Measurements from ENCODE around the gene SMYD3.

DNA sequence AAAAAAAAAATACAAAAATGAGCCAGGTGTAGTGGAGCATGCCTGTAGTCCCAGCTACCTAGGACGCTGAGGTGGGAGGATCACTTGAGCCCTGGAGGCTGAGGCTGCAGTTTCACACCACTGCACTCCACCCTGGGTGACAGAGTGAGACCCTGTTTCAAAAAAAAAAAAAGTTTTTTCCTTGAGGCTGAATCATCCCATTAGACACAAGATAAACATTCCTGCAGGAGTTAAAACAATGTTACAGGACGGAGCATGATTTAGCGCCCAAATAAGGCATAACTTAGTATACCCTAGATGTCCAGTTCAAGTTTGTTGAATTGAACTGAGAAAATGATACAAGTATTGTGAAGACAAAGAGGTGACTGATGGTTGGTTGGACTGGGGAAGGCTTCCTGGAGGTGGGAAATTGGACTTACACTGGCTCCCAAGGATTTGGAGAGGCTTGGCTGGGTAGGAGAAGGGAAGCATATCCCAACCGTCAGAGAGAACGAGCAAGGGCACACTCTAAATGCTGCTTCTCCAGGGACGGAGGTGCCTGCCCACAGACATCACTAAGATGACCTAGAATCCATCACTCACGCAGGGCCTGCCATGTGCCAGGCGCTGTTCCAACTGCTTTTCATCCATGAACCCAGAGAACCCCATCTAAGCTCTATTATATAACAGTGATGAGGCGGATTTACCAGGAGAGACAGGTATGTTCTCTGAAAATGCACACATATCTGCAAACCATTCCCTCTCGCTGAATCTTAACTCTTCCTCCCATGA, 741.7 kb downstream of the SMYD3 start:
- TF ChIP-seq, protein P1, sequence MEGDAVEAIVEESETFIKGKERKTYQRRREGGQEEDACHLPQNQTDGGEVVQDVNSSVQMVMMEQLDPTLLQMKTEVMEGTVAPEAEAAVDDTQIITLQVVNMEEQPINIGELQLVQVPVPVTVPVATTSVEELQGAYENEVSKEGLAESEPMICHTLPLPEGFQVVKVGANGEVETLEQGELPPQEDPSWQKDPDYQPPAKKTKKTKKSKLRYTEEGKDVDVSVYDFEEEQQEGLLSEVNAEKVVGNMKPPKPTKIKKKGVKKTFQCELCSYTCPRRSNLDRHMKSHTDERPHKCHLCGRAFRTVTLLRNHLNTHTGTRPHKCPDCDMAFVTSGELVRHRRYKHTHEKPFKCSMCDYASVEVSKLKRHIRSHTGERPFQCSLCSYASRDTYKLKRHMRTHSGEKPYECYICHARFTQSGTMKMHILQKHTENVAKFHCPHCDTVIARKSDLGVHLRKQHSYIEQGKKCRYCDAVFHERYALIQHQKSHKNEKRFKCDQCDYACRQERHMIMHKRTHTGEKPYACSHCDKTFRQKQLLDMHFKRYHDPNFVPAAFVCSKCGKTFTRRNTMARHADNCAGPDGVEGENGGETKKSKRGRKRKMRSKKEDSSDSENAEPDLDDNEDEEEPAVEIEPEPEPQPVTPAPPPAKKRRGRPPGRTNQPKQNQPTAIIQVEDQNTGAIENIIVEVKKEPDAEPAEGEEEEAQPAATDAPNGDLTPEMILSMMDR (IDR thresholded peaks at IDR 0.05; ENCODE audit: insufficient read depth, low read length) = no peak
- no peak for TF ChIP-seq POLR2AphosphoS5 (IDR thresholded peaks at IDR 0.05; ENCODE audit: low read depth)
- no peak for TF ChIP-seq GABPA (IDR thresholded peaks at IDR 0.05; ENCODE audit: low read depth)
